Endothelial cell of hepatic sinusoid (primary cell): ENCODE data around the gene GLS2.
"Not testable (repeated sequence)": the region's sequence is repeated elsewhere in the genome, so short reads cannot be mapped to it uniquely, and the experiment has no call there.

ENCODE experiments used
- in situ Hi-C: cut with HindIII; loops from 2 replicates; pipeline ENCODE4 v1.10.0; 2017; ENCODE audit warnings: low sequenced_read_pairs

GLS2 gene

GRCh38 chr12:56488041-56488955 is at the start of gene GLS2:
Gene GLS2 (minus strand): TSS chr12:56488161. CDS start chr12:56488118, 43 bp downstream.
- in situ Hi-C loops, result no loop called here

DNA sequence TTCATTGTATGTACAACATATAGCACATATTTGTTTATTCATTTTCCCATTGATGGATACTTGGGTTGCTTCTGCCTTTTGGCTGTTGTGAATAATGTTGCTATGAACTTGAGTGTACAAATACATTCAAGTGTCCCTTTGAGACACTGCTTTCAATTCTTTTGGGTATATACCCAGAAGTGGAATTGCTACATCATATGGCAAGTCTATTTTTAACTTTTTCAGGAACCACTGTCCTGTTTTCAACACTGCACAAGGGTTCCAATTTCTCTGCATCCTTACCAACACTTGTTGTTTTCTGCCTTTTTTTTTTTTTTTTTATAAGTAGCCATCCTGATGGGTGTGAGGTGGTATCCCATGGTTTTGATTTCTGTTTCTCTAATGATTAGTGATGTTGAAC is 49.6 kb upstream of the GLS2 start:
- in situ Hi-C loops, result no loop called here

GRCh38 chr12:56530390-56531055 is 42.6 kb upstream of the GLS2 start:
- in situ Hi-C loops, result no loop called here

- in situ Hi-C loops, result no loop called here
Measured at GRCh38 chr12:56529656-56530055, 41.7 kb upstream of the GLS2 start.

DNA sequence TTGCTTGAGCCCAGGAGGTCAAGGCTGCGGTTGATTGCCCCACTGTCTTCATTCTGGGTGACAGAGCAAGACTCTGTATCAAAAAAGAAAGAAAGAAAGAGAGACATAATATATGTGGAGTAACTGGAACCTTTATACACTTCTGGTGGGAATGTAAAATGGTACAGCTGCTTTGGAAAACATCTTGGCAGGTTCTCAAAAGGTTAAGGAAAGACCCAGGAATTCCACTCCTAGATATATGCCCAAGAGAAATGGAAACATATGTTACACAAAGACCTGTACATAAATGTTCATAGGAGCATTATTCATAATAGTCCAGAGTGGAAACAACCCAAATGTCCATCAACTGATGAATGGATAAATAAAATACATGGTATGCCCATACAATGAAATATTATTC is 40.9 kb upstream of the GLS2 start:
- in situ Hi-C loops, result no loop called here

- in situ Hi-C loops, result loop anchor here (5.0 kb wide), 1 partner anchor 50 kb away; no protein-coding TSS in a partner anchor
Measured at GRCh38 chr12:56522411-56523193, 34.6 kb upstream of the GLS2 start.

GRCh38 chr12:56521590-56522371 is 33.8 kb upstream of the GLS2 start, which contains the start of gene RBMS2:
Gene RBMS2 (plus strand): TSS chr12:56521820. CDS start chr12:56522024, 204 bp downstream.
- in situ Hi-C loops, result loop anchor here (5.0 kb wide), 1 partner anchor 51 kb away; no protein-coding TSS in a partner anchor

DNA sequence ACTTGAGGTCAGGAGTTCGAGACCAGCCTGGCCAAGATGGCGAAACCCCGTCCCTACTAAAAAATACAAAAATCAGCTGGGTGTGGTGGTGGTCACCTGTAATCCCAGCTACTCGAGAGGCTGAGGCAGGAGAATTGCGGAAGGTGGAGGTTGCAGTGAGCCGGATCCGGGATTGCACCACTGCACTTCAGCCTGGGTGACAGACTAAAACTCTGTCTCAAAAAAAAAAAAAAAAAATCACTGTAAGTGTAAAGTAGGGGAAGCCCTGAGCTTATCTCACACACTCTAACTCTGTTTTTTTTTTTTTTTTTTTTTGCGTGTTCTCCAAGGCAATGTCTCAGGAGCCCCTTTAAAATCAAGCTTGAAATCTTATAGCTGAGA is 33.2 kb upstream of the GLS2 start:
- in situ Hi-C loops, result loop anchor here (5.0 kb wide), 1 partner anchor 51 kb away; no protein-coding TSS in a partner anchor

GRCh38 chr12:56520506-56520905 is 32.5 kb upstream of the GLS2 start:
- in situ Hi-C loops, result loop anchor here (5.0 kb wide), 1 partner anchor 52 kb away; no protein-coding TSS in a partner anchor

- in situ Hi-C loops, result loop anchor here (5.0 kb wide), 1 partner anchor 52 kb away; no protein-coding TSS in a partner anchor
Measured at GRCh38 chr12:56520048-56520447, 32.1 kb upstream of the GLS2 start.

DNA sequence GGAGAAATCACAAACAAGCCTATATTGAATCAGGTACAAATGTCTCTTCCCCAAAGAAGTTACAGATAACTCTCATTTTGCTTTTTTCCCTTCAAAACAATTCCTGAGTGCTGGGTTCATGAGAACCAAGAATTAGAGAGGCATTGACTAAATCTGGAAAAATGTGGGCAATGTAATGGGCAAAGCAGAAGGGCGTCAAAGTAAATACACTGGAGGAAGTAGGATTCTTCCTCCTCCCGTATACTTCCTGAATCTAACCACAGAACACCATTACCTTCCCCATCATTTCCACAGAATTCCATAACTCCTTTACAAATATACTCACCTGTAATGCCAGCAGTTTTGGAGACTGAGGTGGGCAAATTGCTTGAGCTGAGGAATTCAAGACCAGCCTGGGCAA is 30.6 kb upstream of the GLS2 start:
- in situ Hi-C loops, result loop anchor here (5.0 kb wide), 1 partner anchor 104 kb away; no protein-coding TSS in a partner anchor

GRCh38 chr12:56517854-56518253 is 29.9 kb upstream of the GLS2 start:
- in situ Hi-C loops, result loop anchor here (5.0 kb wide), 1 partner anchor 104 kb away; no protein-coding TSS in a partner anchor

DNA sequence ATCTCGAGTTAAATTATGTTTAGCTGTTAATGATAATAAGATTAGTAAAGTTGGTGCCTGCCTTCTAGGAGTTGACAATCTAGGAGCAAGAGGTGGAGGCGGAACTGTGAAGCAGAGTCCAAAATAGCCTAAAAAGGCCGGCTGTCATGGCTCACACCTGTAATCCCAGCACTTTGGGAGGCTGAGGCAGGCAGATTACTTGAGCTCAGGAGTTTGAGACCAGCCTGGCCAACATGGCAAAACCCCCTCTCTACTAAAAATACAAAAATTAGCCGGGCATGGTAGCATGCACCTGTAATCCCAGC is 26.0 kb upstream of the GLS2 start:
- in situ Hi-C loops, result not testable (repeated sequence)

GRCh38 chr12:56510786-56511185 is 22.8 kb upstream of the GLS2 start:
- in situ Hi-C loops, result no loop called here

DNA sequence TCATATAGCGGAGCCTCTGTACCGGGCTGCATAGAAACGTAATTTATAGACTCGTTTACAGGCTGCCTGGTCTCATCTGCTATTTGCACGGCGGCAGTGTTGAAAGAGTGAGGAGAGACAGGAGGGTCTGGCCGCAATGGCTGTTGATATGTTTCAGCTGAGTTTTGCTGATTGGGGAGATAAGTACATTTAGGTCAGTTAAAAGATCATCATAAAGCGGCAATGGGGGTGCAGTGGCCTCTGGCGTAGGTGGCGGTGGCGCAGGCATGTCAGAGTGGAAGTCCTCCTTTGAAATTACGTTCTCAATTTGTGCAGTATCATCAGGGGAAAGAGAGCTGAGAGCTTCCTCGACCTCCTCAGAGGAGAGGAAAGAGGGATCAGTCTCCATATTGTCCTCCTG is 11.9 kb upstream of the GLS2 start:
- in situ Hi-C loops, result not testable (repeated sequence)

GRCh38 chr12:56499452-56499851 is 11.5 kb upstream of the GLS2 start:
- in situ Hi-C loops, result not testable (repeated sequence)

GRCh38 chr12:56498126-56498902 is 10.4 kb upstream of the GLS2 start:
- in situ Hi-C loops, result not testable (repeated sequence)

GRCh38 chr12:56496704-56497103 is 8.7 kb upstream of the GLS2 start:
- in situ Hi-C loops, result not testable (repeated sequence)

DNA sequence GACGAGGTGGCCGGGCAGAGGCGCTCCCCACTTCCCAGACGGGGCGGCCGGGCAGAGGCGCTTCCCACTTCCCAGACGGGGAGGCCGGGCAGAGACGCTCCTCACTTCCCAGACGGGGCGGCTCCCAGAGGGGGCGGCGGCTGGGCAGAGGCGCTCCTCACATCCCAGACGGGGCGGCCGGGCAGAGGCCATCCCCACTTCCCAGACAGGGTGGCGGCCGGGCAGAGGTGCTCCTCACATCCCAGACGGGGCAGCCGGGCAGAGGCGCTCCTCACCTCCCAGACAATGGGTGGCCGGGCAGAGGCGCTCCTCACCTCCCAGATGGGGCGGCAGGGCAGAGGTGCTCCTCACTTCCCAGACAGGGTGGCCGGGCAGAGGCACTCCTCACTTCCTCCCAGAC is 6.5 kb upstream of the GLS2 start:
- in situ Hi-C loops, result loop anchor here (5.0 kb wide), 1 partner anchor 133 kb away; no protein-coding TSS in a partner anchor
